Mesenchymal stem cell (in vitro differentiated cells and primary cell): Measurements from ENCODE around the gene NEK1.
A peak's percentile ranks its signal among the peaks of the same experiment; 100 is the strongest.
"Not testable (repeated sequence)": the region's sequence is repeated elsewhere in the genome, so short reads cannot be mapped to it uniquely, and the experiment has no call there.

Experiments used
- DNase-seq: peaks from one replicate; pipeline ENCODE4 v3.0.0-alpha.2; 2013
- H2AFZ ChIP-seq: one replicate; pipeline ENCODE4 v1.6.1; 2013; ENCODE audit warnings: low read depth, mild to moderate bottlenecking, control low read depth, inconsistent platforms, low read length, moderate library complexity
- H2AK5ac ChIP-seq: 2 replicates; pipeline ENCODE4 v1.6.1; 2013; ENCODE audit warnings: low read length, moderate library complexity, mild to moderate bottlenecking, inconsistent platforms; ENCODE audit not compliant: severe bottlenecking
- H2BK120ac ChIP-seq: one replicate; pipeline ENCODE4 v1.6.1; 2013; ENCODE audit warnings: low read depth, mild to moderate bottlenecking, inconsistent platforms, low read length, moderate library complexity
- H2BK12ac ChIP-seq, 2 experiments: one replicate each; pipeline ENCODE4 v1.6.1; 2013; ENCODE audit warnings: inconsistent platforms in 2 of 2, low read length in 2 of 2, mild to moderate bottlenecking in 2 of 2, moderate library complexity in 2 of 2, control low read depth in 1 of 2
- H2BK15ac ChIP-seq: one replicate; pipeline ENCODE4 v1.6.1; 2013; ENCODE audit warnings: mild to moderate bottlenecking, low read depth, inconsistent platforms; ENCODE audit not compliant: poor library complexity, severe bottlenecking
- H2BK5ac ChIP-seq: 2 replicates; pipeline ENCODE4 v1.6.1; 2013; ENCODE audit warnings: low read depth, mild to moderate bottlenecking, low read length, control low read depth, inconsistent platforms; ENCODE audit not compliant: poor library complexity, severe bottlenecking
- H3K14ac ChIP-seq, 2 experiments: one replicate each; pipeline ENCODE4 v1.6.1; 2013; ENCODE audit warnings: inconsistent platforms in 2 of 2, low read length in 2 of 2, control low read depth in 1 of 2, mild to moderate bottlenecking in 1 of 2, moderate library complexity in 1 of 2
- H3K18ac ChIP-seq, 2 experiments: one replicate each; pipeline ENCODE4 v1.6.1; 2013; ENCODE audit warnings: inconsistent platforms in 2 of 2, low read length in 2 of 2, control low read depth in 1 of 2, low read depth in 1 of 2, mild to moderate bottlenecking in 1 of 2
- H3K23ac ChIP-seq, 2 experiments: one replicate each; pipeline ENCODE4 v1.6.1; 2013; ENCODE audit warnings: inconsistent platforms in 2 of 2, low read length in 2 of 2, mild to moderate bottlenecking in 2 of 2, moderate library complexity in 2 of 2, control low read depth in 1 of 2
- H3K27ac ChIP-seq: 2 replicates; pipeline ENCODE4 v1.5.1; 2013; ENCODE audit warnings: mild to moderate bottlenecking, moderate library complexity, low read length, control low read depth, inconsistent platforms; ENCODE audit not compliant: poor library complexity, severe bottlenecking
- H3K27me3 ChIP-seq, 2 experiments: 2 replicates each; pipeline versions ENCODE4 v1.6.1 to v1.7.0; 2013; ENCODE audit warnings: low read length in 2 of 2, mild to moderate bottlenecking in 2 of 2, moderate library complexity in 2 of 2, control low read depth in 1 of 2, inconsistent platforms in 1 of 2; ENCODE audit not compliant: control insufficient read depth in 1 of 2, insufficient read depth in 1 of 2
- H3K36me3 ChIP-seq, 2 experiments: 2 replicates each; pipeline versions ENCODE4 v1.6.1 to v1.7.0; 2013; ENCODE audit warnings: low read length in 2 of 2, control low read depth in 1 of 2, inconsistent platforms in 1 of 2, low read depth in 1 of 2, mild to moderate bottlenecking in 1 of 2; ENCODE audit not compliant: insufficient read depth in 2 of 2, control insufficient read depth in 1 of 2
- H3K4ac ChIP-seq, 2 experiments: one replicate each; pipeline ENCODE4 v1.6.1; 2013; ENCODE audit warnings: inconsistent platforms in 2 of 2, low read length in 2 of 2, mild to moderate bottlenecking in 2 of 2, moderate library complexity in 2 of 2, control low read depth in 1 of 2, low read depth in 1 of 2
- H3K4me1 ChIP-seq: 2 replicates; pipeline ENCODE4 v1.6.1; 2013; ENCODE audit warnings: low read depth, low read length, control low read depth; ENCODE audit not compliant: control insufficient read depth, insufficient read depth
- H3K4me2 ChIP-seq: 2 replicates; pipeline ENCODE4 v1.6.1; 2013; ENCODE audit warnings: low read length, mild to moderate bottlenecking, inconsistent platforms; ENCODE audit not compliant: poor library complexity, severe bottlenecking
- H3K4me3 ChIP-seq, 2 experiments: 2 replicates each; pipeline versions ENCODE4 v1.5.1 to v1.7.0; 2013; ENCODE audit warnings: low read length in 2 of 2, mild to moderate bottlenecking in 2 of 2, control low read depth in 1 of 2, low read depth in 1 of 2; ENCODE audit not compliant: insufficient read depth in 1 of 2
- H3K79me1 ChIP-seq: replicated peaks from 2 replicates; pipeline ENCODE4 v1.6.1; 2013; ENCODE audit warnings: mild to moderate bottlenecking, control low read depth, low read length, inconsistent platforms; ENCODE audit not compliant: poor library complexity, severe bottlenecking
- H3K9ac ChIP-seq: 2 replicates; pipeline ENCODE4 v1.7.0; 2013; ENCODE audit warnings: mild to moderate bottlenecking, low read length, moderate library complexity
- H3K9me3 ChIP-seq: 2 replicates; pipeline ENCODE4 v1.7.0; 2013; ENCODE audit warnings: mild to moderate bottlenecking, low read length; ENCODE audit not compliant: control insufficient read depth
- H4K8ac ChIP-seq: one replicate; pipeline ENCODE4 v1.6.1; 2013; ENCODE audit warnings: inconsistent platforms, mild to moderate bottlenecking, low read length, moderate library complexity
- H4K91ac ChIP-seq: one replicate; pipeline ENCODE4 v1.6.1; 2013; ENCODE audit warnings: mild to moderate bottlenecking, low read length, inconsistent platforms
- WGBS: methylation state at CpG from one replicate; pipeline ENCODE4 v1.1.7; 2013; ENCODE audit warnings: mixed read lengths; 5-methylcytosine and 5-hydroxymethylcytosine counted together

The NEK1 gene

GRCh38 chr4:169436734-169437133, 175.6 kb downstream of the NEK1 start:
- H3K4me1 ChIP-seq: peaks cover 11% of the 10 kb centered on the region
- H3K4me2 ChIP-seq: no peak overlapping the region
- H2BK120ac ChIP-seq: no peak overlapping the region
- H3K9me3 ChIP-seq: no peaks in the 10 kb centered on the region
- no peak overlapping the region for H3K27ac ChIP-seq
- H3K4me3 ChIP-seq: no peak overlapping the region
- H2AFZ ChIP-seq: no peak overlapping the region
- no peaks in the 10 kb centered on the region for H3K36me3 ChIP-seq
- no peak overlapping the region for H4K8ac ChIP-seq
- H3K23ac ChIP-seq: no peak overlapping the region
- no peak overlapping the region for H2BK12ac ChIP-seq
- H3K27me3 ChIP-seq: no peaks in the 10 kb centered on the region
- DNase-seq: no peak
- H2AK5ac ChIP-seq: no peak overlapping the region
- H3K4ac ChIP-seq: no peak overlapping the region
- no peak overlapping the region for H4K91ac ChIP-seq
- H3K18ac ChIP-seq: no peak overlapping the region
- no peak overlapping the region for H2BK5ac ChIP-seq
- H3K14ac ChIP-seq: no peak overlapping the region
- H3K9ac ChIP-seq: no peak overlapping the region
- H3K79me1 ChIP-seq: peaks cover 14% of the 10 kb centered on the region
- H2BK15ac ChIP-seq: no peak overlapping the region

GRCh38 chr4:169428376-169428775, 184.0 kb downstream of the NEK1 start:
- Histone ChIP-seq H3K4me3 (no peak overlapping the region), H2BK15ac (no peak overlapping the region), H3K23ac (no peak overlapping the region), H3K4ac (no peak overlapping the region), H3K14ac (no peak overlapping the region), H2AFZ (no peak overlapping the region), H4K8ac (no peak overlapping the region), H3K79me1 (no peaks in the 10 kb centered on the region), H3K9me3 (no peaks in the 10 kb centered on the region), H3K18ac (no peak overlapping the region), H3K27ac (no peak overlapping the region), H3K36me3 (peaks cover 0 to 20% of the 10 kb centered on the region in 2 experiments), H2BK120ac (no peak overlapping the region), H2BK12ac (no peak overlapping the region), H3K9ac (no peak overlapping the region), H3K27me3 (no peaks in the 10 kb centered on the region), H3K4me1 (no peaks in the 10 kb centered on the region), H2BK5ac (no peak overlapping the region), H3K4me2 (no peak overlapping the region), H2AK5ac (no peak overlapping the region), H4K91ac (no peak overlapping the region)
- 93% methylated on average over 1 of the region's 3 CpGs for WGBS
- DNase-seq: peak; percentile 8

- WGBS: no CpG with 5 or more reads among the region's 2 CpGs
- not testable (repeated sequence) for H2BK5ac ChIP-seq, H3K79me1 ChIP-seq, H3K27ac ChIP-seq, H2AFZ ChIP-seq, H3K4me1 ChIP-seq, H3K4ac ChIP-seq, H3K27me3 ChIP-seq, H3K23ac ChIP-seq, H3K14ac ChIP-seq, H3K18ac ChIP-seq, H4K91ac ChIP-seq, H4K8ac ChIP-seq, H2BK120ac ChIP-seq, DNase-seq, H3K4me2 ChIP-seq, H2BK15ac ChIP-seq, H3K9me3 ChIP-seq, H2AK5ac ChIP-seq, H2BK12ac ChIP-seq, H3K9ac ChIP-seq, H3K4me3 ChIP-seq
- peaks cover 0 to 20% of the 10 kb centered on the region in 2 experiments for H3K36me3 ChIP-seq
Observed at GRCh38 chr4:169427727-169428126, 184.7 kb downstream of the NEK1 start.

- Histone ChIP-seq H3K14ac (no peak overlapping the region), H4K8ac (no peak overlapping the region), H3K27me3 (no peaks in the 10 kb centered on the region), H3K23ac (no peak overlapping the region), H3K18ac (no peak overlapping the region), H3K9ac (no peak overlapping the region), H2BK120ac (no peak overlapping the region), H3K4me2 (no peak overlapping the region), H3K4ac (no peak overlapping the region), H3K79me1 (no peaks in the 10 kb centered on the region), H4K91ac (no peak overlapping the region), H2BK12ac (no peak overlapping the region), H2BK15ac (no peak overlapping the region), H3K27ac (no peak overlapping the region), H2BK5ac (no peak overlapping the region), H3K4me3 (no peak overlapping the region), H2AK5ac (no peak overlapping the region), H3K9me3 (no peaks in the 10 kb centered on the region), H2AFZ (no peak overlapping the region), H3K36me3 (peaks cover 0 to 36% of the 10 kb centered on the region in 2 experiments), H3K4me1 (no peaks in the 10 kb centered on the region)
- DNase-seq: peak; percentile 64
- WGBS: 19% methylated on average over 2 of the region's 4 CpGs
Observed at GRCh38 chr4:169420291-169420690, 192.1 kb downstream of the NEK1 start.
